ENCODE results near the gene B3GNT3. TPM values are rescaled to one million over a fixed set of nuclear protein-coding genes. Genes with fewer than 3 reads are reported as not detected.

The B3GNT3 gene
- total and polyA plus RNA-seq, 9 of the 15 experiments (the other 6 are each of a cell fraction or from before 2014, with no cell fraction given) = 0.06 to 0.11 (median 0.07) TPM; not detected in 6

- peak; percentile 17; the same call in 1 of the 2 replicates for TF ChIP-seq ETV1 (tag; conservative IDR thresholded peaks at IDR 0.05; ENCODE audit: low read depth)
- no peak for TF ChIP-seq RHOXF2B (CRISPR knock-in tag; conservative IDR thresholded peaks at IDR 0.05)
- TF ChIP-seq, protein P1, sequence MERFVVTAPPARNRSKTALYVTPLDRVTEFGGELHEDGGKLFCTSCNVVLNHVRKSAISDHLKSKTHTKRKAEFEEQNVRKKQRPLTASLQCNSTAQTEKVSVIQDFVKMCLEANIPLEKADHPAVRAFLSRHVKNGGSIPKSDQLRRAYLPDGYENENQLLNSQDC (CRISPR knock-in tag; IDR thresholded peaks at IDR 0.05) = no peak
- TF ChIP-seq, protein P2, sequence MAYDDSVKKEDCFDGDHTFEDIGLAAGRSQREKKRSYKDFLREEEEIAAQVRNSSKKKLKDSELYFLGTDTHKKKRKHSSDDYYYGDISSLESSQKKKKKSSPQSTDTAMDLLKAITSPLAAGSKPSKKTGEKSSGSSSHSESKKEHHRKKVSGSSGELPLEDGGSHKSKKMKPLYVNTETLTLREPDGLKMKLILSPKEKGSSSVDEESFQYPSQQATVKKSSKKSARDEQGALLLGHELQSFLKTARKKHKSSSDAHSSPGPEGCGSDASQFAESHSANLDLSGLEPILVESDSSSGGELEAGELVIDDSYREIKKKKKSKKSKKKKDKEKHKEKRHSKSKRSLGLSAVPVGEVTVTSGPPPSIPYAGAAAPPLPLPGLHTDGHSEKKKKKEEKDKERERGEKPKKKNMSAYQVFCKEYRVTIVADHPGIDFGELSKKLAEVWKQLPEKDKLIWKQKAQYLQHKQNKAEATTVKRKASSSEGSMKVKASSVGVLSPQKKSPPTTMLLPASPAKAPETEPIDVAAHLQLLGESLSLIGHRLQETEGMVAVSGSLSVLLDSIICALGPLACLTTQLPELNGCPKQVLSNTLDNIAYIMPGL (CRISPR knock-in tag; IDR thresholded peaks at IDR 0.05) = no peak
- TF ChIP-seq C11orf30 (IDR thresholded peaks at IDR 0.05; ENCODE audit: low read depth) = no peak
- TF ChIP-seq, protein P3, sequence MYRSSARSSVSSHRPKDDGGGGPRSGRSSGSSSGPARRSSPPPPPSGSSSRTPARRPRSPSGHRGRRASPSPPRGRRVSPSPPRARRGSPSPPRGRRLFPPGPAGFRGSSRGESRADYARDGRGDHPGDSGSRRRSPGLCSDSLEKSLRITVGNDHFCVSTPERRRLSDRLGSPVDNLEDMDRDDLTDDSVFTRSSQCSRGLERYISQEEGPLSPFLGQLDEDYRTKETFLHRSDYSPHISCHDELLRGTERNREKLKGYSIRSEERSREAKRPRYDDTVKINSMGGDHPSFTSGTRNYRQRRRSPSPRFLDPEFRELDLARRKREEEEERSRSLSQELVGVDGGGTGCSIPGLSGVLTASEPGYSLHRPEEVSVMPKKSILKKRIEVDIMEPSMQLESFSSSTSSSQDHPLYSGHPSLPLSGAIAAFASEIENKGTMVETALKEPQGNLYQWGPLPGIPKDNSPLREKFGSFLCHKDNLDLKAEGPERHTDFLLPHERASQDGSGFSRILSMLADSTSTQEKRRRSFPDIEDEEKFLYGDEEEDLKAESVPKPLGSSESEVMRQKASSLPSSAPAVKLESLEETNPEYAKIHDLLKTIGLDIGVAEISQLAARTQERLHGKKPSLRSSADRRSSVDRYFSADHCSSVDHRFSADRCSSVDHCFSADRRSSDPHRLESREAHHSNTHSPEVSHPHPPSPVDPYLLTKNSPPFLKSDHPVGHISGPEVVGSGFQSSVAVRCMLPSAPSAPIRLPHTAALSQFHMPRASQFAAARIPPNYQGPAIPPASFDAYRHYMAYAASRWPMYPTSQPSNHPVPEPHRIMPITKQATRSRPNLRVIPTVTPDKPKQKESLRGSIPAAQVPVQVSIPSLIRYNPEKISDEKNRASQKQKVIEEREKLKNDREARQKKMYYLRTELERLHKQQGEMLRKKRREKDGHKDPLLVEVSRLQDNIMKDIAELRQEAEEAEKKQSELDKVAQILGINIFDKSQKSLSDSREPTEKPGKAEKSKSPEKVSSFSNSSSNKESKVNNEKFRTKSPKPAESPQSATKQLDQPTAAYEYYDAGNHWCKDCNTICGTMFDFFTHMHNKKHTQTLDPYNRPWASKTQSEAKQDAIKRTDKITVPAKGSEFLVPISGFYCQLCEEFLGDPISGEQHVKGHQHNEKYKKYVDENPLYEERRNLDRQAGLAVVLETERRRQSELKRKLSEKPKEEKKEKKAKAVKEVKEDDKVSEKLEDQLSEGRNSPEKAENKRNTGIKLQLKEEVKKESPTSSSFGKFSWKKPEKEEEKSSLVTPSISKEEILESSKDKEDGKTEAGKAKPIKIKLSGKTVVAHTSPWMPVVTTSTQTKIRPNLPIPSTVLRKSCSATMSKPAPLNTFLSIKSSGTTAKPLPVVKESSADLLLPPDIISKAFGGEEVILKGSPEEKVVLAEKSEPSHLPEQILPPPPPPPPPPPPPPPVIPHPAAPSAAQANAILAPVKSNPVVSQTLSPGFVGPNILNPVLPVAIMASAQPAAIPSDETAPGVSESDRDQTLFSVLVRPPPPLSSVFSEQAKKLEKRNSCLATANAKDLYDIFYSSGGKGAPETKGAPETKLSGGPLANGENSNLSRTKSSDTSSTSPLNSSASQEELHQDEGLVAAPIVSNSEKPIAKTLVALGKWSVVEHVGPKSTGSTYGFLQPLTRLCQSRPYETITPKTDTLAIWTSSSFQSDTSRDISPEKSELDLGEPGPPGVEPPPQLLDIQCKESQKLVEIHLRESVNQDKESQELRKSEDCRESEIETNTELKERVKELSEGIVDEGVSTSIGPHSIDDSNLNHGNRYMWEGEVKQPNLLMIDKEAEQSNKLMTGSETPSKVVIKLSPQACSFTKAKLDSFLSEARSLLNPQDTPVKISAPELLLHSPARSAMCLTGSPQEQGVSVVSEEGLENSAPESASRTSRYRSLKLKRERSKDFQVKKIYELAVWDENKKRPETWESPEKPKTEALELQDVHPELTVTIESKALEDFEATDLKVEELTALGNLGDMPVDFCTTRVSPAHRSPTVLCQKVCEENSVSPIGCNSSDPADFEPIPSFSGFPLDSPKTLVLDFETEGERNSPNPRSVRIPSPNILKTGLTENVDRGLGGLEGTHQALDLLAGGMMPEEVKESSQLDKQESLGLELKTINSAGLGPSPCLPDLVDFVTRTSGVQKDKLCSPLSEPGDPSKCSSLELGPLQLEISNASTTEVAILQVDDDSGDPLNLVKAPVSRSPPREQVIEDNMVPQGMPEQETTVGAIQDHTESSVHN (IDR thresholded peaks at IDR 0.05; ENCODE audit: borderline replicate concordance in 1 of 2, low read depth in 1 of 2) = no peak
- TF ChIP-seq JUN (IDR thresholded peaks at IDR 0.05; ENCODE audit: borderline replicate concordance, low read depth, low read length) = no peak
- 0 out of 2 replicates have a peak, but pooled peaks have one; percentile 13 for TF ChIP-seq JUN (CRISPR knock-in tag; IDR thresholded peaks at IDR 0.05; ENCODE audit: borderline replicate concordance)
- TF ChIP-seq HDAC1 (IDR thresholded peaks at IDR 0.05) = no peak
- TF ChIP-seq GABPA (tag; conservative IDR thresholded peaks at IDR 0.05; ENCODE audit: low read depth) = peak; percentile 62
- no peak for TF ChIP-seq ZNF395 (CRISPR knock-in tag; IDR thresholded peaks at IDR 0.05)
- TF ChIP-seq SLC30A9 (CRISPR knock-in tag; IDR thresholded peaks at IDR 0.05) = no peak
- TF ChIP-seq, protein P4, sequence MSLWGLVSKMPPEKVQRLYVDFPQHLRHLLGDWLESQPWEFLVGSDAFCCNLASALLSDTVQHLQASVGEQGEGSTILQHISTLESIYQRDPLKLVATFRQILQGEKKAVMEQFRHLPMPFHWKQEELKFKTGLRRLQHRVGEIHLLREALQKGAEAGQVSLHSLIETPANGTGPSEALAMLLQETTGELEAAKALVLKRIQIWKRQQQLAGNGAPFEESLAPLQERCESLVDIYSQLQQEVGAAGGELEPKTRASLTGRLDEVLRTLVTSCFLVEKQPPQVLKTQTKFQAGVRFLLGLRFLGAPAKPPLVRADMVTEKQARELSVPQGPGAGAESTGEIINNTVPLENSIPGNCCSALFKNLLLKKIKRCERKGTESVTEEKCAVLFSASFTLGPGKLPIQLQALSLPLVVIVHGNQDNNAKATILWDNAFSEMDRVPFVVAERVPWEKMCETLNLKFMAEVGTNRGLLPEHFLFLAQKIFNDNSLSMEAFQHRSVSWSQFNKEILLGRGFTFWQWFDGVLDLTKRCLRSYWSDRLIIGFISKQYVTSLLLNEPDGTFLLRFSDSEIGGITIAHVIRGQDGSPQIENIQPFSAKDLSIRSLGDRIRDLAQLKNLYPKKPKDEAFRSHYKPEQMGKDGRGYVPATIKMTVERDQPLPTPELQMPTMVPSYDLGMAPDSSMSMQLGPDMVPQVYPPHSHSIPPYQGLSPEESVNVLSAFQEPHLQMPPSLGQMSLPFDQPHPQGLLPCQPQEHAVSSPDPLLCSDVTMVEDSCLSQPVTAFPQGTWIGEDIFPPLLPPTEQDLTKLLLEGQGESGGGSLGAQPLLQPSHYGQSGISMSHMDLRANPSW (CRISPR knock-in tag; IDR thresholded peaks at IDR 0.05) = no peak
These were observed 46.5 kb downstream of the B3GNT3 start (continued) for GRCh38 chr19:17841371-17841809.

Data from K562 (cell line).